IPS DF 4.7 (cell line): ENCODE data around the gene JADE2.
"Not testable (repeated sequence)": the region's sequence is repeated elsewhere in the genome, so short reads cannot be mapped to it uniquely, and the experiment has no call there.

ENCODE experiments used
- DNase-seq: peaks from one replicate; pipeline ENCODE4 v3.0.0-alpha.2; 2013; ENCODE audit warnings: low spot score; ENCODE audit errors: extremely low read depth

JADE2 gene

DNA sequence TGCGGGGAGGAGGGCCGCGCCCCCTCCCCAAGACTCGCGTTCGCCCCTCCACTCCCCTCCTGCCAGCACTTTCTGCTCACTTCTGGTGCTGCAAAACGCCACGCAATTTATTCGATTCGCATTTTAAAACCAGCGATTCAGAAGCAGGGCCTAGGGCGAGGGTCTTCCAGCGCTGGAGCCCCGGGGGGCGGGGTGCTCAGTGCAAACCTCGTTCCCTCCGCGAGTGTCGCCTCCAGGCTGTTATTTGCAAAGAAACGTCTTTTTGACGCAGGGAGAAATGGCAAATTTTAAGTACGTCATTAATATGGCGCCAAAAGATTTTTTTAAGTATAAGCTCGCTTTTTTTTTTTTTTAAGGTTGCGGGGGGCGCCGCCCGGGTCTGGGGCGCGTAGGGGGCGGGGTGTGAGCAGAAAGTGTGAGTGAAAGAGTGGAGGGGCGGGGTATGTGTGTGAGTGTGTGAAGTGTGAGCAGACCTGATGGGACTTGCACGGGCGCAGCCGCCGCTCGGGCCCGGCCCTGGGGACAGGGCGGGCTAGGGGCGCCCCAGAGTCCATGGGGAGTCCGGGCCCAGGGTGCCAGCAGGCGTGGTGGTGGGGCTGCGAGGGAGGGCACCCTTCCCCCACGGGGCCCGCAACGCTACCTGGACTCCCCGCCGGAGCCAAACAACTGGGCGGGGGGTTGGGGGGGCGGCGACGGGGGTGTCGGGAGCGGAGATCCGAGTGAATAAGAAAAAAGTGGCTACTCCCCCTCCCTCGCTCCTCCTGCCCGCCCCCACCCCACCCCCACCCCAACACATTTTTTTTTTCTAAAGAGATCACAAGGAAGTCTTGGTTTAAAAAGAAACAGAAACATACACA is at the start of gene JADE2:
Gene JADE2, plus strand, starts transcription at position 845 of the 857 bp plus-strand sequence. CDS start 10,188 bp downstream, outside the sequence.
- no peak for DNase-seq

DNA sequence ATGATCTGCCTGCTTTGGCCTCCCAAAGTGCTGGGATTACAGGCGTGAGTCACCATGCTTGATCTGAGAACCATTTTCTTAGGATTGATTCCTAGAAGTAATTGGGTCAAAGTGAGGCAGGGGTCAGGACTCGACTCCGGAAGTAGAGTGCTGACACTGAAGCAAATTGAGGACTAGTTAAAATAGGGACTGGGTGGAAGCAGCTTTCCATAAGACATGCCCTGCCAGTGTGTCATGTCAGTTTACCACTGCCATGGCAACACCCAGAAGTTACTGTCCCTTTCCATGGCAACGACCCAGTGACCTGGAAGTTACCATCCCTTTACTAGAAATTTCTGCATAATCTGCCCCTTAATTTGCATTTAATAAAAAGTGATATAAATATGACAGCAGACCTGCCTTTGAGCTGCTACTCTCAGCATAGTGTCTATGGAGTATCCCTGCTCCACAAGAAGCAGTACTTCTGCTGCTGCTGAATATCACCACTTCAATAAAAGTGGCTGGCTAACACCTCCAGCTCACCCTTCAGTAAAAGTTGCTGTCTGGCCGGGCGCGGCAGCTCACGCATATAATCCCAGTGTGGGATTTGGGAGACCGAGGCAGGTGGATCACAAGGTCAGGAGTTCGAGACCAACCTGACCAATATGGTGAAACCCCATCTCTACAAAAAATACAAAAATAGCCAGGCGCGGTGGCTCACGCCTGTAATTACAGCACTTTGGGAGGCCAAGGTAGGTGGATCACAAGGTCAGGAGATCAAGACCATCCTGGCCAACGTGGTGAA is 47.8 kb upstream of the JADE2 start:
- no peak for DNase-seq

DNA sequence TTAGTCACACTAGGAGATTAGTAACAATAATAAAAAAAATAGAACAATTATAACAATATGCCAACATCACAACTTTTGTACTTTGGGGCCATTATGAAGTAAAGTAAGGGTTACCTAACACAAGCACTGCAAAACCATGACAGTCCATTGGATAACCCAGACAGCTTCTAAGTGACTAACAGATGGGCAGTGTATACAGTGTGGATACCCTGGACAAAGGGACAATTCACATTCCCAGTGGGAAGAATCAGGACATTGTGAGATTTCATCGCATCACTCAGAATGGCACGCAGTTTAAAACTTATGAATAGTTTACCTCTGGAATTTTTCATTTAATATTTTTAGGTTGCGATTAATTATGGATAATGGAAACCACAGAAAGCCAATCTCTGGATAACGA is 45.6 kb upstream of the JADE2 start:
- DNase-seq: no peak

DNA sequence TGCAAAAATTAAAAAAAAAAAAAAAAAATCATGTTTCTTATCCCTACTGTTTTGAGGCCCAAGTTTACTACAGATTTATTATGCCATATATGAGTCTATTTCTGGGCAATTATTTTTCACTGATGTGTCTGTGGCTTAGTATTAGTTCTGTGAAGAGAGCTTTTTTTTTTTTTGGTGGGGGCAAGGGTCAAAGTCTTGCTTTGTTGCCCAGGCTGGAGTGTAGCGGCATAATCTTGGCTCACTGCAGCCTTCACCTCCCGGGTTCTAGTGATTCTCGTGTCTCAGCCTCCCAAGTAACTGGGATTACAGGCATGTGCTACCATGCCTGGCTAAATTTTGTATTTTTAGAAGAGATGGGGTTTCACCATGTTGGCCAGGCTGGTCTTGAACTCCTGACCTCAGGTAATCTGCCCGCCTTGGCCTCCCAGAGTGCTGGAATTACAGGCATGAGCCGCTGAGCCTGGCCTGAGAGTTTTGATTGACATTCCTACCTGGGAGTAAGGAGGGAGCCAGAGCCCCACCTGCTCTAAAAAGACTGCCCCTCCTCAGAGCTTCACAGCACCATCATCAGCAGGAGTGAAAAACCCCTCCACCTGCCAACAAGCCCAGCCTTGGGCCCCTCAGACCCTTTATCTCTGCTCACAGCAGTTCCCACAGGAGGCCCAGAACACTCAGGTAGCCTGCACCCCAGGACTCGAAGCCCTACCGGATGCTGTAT is 36.1 kb upstream of the JADE2 start:
- DNase-seq: no peak

DNA sequence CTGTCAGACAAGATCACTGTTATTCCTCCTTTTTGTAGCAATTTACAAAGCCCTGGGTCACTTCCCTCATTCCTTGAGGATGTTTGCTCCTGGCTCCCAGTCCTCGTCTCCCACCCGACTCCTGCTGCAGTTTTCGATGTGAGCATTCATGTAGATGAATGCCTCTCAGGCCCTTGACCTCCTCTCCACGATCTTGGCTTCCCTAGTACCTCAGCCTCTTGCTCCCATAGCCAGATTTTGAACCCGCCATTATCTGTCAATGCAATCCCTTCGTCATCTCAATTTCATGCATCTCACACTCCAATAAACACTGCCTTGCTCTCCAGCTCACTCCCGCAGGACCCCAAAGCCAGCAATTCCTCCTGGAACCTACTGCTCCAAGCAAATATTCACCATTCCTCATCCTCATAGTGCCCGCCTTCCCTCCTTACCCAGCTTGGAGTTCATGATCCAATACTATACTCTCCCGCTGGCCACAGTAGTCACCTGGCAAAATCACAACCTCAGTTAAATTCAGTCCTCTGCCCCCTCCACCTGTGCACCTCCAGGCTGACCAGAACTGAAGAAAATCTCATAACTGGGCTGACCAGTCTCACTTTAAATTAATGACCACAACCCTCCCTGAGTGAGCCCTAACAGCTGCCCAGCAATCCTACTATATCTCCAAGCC is 35.1 kb upstream of the JADE2 start:
- DNase-seq: no peak

DNA sequence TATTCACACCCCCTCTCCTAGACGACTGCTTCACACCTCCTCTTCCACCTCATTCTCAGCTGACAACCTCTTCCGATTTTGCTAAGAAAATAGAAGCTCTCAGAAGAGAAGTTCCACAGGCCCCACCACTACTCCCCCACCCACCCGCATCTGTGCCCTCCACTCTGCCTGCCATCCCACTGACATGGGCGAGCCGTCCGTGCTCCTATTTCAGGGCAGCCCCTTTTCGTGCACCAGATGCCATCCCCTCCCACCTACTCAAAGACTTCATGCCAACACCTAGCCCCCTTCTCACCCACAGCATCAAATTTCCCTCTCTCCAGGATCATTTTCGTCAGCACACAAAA is 34.6 kb upstream of the JADE2 start:
- DNase-seq: no peak

DNA sequence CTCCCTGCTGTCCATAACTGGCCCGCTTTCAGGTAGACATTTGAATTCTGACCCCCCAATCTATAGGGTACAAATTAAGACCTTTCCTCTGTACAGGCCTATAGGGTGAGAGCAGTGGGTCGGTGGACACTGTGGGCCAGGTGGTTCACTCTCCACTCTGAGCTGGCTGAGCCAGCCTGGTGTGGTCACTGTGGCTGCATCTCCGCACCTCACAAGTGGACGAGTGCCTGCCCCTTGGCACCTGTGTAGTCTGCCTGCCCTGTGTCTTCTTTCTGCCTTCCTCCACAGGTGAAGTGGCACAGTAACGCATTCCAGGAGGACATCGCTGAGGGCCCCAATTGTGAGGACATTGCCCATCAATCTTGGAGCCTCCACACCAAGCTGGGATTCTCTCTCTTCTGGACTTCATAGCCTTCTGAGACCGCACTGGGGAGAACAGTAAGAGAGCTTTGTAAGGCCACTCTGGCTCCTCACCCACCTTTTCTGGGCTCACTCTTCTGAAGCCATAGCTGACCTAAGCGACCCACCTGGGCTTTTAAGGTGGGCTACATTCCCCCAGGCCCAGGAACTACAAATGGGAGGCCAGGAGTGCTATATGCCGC is 33.5 kb upstream of the JADE2 start:
- no peak for DNase-seq

DNA sequence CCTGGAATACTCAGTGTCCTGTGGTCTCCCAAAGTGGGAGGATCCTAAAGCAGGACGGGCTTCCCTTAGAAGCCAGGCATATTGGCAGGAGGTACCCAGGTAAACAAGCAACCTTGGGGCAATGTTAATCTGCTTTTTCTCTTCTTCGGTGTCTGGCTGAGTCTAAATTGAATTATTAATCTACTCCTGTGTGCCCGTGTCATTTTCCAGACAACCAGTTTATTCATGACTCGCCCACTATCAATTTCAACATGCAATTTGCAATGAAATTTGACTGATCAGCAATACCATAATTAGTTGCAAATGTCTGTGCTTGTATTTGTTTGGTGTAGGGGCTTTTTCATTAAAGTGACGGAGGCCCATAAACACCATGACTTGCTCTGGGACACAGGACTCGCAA is 32.9 kb upstream of the JADE2 start:
- no peak for DNase-seq

DNA sequence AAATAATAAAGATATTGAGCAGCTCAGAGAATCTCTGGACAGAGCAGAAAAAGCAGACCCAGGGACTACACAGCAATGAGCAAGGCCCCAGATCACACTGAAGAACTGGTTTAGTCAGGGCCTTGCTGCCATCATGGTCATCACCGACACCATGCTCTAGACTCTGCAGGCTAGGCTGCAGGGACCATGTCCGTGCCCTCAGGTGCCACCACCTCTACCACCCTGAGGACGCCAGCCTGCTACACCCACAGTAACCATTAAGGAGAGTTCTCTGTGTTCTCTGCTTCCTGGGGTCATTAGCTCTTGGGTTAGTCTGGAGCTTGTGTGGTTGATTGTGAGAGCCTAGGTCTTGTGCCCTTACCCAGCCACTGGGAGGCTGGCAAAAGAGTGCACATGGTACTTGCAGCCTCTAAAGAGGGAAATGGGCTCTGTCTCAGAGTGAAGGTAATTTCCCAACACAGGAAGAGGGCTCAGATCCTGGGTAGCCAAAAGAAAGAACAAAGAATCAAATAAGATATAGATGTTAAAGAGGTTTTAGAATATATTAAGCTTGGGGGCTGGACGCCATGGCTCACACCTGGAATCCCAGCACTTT is 31.9 kb upstream of the JADE2 start:
- no peak for DNase-seq

DNA sequence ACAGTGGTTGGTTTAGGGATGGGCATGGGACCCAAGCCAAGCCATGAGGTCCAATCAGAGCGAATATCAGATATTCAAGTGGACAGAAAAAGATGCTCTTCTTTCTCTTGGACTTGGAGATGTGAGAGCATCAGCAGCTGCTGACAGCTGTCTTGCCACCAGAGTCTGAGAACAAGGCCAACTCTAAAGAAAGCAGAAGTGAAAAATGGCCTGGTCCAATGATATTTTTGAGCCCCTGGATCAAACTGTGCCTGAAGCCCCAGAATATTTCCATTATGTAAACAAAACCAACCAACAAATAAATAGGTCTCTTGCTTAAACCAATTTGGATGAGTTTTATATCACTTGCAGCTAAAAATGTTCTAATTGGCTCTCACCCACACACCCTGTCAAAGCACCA is 30.7 kb upstream of the JADE2 start:
- no peak for DNase-seq

DNA sequence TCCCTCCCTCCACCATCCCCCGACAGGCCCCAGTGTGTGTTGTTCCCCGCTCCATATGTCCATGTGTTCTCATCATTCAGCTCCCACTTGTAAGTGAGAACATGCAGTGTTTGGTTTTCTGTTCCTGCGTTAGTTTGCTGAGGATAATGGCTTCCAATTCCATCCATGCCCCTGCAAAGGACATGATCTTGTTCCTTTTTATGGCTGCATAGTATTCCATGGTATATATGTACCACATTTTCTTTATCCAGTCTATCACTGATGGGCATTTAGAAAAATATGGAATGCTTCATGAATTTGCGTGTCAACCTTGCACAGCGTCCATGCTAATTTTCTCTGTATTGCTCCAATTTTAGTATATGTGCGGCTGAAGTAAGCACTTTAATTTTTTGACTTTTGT is 25.6 kb upstream of the JADE2 start:
- DNase-seq: not testable (repeated sequence)

DNA sequence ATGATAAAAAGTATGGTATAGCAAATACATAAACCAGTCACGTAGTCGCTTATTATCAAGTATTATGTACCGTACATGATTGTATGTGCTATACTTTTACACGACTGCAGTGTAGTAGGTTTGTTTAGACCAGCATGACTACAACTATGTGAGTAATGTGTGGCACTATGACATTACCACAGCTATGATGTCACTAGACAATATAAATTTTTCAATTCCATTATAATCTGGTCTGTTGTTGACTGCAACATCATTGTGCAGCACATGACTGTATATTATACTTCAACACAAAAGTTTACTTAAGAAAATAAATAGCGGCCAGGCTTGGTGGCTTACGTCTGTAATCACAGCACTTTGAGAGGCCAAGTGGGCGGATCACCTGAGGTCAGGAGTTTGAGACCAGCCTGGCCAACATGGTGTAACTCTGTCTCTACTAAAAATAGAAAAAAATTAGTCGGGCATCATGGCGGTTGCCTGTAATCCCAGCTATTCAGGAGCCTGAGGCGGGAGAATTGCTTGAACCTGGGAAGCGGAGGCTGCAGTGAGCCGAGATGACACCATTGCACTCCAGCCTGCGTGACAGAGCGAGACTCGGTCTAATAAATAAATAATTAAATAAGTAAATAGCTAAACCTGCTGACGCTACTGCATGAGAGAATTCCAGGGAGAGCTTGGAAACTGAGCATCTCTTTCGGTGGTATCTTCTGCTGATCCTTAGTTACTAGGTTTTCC is 24.6 kb upstream of the JADE2 start:
- DNase-seq: no peak

DNA sequence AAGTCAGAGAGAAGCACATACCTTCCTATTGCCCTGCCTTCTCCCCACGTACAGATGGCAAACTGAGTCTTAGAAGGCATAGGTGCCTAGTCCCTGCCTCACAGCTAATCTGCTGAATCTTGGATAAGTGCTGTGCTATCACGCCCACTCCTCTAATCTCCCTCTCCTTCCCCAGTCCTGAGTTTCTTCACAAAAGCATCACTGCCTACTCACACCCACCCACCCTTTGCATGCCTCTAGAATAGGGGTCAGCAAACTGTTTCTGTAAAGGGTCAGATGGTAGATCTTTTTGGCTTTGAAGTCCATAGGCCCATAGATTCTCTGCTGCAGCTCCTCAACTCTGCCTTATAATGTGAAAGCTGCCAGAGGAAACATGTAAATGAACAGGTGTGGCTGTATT is 23.2 kb upstream of the JADE2 start:
- DNase-seq: no peak

DNA sequence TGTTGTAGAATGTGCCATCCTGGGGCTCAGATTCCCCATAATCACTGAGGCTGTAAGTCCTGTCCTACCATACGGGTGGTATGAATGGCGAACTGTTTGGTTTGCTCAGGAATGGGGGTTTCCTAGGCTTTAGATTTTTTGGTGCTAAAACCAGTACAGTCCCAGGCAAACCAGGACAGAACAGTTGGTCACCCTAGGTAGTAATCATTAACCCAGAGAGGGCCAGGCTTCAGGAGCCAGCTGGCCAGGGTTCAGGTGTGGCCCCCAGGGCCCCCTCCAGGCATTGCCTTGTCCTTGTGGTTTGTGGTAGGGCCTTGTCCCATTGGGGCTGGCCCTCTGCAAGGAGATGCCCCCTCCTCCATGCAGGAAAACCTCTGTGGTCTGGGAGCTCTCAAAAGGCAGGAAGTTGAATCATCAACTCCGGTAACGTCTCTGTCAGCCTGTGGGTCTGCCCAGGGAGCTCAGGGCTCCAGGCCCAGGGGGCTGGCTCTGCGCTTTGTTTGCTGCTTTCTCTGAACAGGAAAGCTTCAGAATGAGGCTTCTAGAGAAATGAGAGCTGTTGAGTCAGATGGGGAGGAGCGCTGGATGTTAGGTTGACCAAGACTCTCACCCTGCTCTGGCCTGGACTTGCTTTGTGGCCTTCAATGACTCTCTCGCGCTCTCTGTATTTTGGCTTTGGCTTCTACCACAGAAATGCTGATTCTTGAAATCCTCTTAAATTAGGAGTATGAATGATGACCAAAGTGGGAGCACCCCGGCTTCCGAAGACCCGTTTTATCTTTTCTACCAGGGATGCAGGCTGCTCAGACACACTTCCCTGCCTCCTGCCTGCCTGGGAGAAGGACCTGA is 22.2 kb upstream of the JADE2 start:
- DNase-seq: no peak

DNA sequence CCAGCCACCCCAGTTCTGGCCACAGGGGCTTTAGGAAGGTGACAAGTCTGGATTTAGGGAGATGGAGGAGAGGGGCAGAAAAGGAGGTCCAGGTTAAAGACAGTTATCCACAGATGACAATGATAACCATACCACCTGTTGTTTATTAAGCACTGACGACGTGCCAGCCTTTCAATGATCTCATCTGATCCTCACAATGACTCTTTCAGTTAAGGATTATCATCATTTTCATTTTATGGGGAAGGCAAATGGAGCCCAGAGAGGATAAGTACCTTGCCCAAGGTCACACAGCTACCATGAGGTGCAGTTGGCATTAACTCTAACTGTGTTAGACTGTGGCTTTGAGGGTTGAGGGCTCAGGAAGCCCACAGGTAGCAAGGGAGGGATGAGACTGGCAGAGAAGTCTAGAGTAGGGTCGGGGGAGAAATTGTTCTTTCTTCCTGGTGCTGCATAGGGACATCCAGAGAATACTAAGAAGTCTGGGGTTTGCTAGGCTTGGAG is 21.5 kb upstream of the JADE2 start:
- DNase-seq: no peak

DNA sequence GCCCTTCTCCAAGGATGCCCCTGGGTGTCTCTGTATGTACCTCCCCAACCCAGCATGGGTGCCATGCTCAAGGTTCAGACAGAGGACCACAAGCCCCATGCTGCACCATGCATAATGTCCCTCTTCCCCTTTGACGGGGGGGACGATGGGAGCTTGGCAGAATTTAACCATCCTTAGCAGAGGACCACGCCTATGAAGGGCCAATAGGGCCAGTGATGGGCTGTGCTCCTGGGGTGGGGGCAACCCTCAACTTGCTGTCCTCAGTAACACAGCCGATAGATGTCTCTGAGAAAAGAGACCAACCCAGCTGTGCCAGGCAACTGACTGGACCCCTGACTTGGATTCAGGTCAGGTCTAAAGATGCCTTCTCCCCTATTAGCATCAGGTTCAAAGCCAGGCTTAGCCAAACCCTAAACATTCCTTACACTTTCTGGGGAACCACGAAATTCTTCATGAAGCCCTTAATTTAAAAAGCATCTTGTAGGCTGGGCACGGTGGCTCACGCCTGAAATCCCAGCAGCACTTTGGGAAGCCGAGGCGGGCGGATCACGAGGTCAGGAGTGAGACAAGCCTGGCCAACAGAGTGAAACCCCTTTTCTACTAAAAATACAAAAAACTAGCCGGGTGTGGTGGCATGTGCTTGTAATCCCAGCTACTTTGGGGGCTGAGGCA is 20.7 kb upstream of the JADE2 start:
- no peak for DNase-seq

DNA sequence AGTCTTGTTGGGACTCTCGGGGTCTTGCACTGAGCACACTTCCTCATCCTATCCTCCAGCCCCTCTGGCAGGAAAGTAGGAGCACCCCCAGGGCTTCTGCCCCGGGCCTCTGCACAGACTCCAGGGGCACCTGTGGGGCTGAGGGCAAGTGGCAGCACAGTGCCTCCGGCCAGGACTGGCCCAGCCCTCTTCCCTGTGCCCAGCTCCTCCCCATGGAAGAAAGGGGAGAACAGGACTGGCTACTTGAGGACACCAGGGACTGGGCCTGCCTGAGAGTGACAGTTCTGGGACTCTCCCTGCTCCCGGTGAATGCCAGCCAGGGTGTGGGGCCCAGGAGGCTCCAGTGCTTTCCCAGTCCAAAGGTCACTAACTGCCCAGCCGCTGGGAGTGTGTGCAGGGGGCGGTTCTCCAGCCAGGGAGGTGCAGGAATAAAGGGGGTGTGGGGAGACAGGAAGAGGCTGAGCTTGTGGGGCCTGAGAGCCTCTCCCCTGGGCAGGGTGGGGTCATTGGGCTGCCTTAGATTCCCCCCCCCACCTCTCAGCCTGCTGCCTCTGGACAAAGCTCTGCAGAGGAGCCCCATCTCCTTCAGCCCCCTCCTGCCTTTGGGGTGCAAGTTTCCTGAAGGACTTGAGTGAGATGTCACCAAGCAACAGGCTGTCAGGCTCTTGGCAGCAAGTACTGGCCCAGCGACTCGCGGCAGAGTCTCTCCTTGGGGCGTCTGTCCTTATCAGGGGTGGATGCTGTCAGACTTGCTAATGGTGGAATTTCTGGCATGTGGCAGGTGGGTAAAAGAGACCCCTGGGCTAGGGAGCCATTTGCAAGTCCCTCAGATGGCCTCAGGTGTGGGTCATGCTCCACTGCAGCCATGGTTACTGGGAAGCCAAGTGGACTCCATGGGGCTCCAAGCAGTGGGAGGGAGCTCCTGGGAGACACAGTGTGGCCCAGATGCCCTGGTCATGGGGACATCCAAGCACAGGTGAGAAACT is 19.1 kb upstream of the JADE2 start:
- DNase-seq: no peak
